H1 (cell line): ENCODE measurements around the gene TSC2. TPM values are rescaled to one million over a fixed set of nuclear protein-coding genes. Genes with fewer than 3 reads are reported as not detected.

Experiments
- CTCF ChIA-PET: fragments of 300-600 bp; sonication (Branson Sonifier 250); formaldehyde crosslinking; loops from one replicate; lab custom pipeline; 2021; ENCODE audit not compliant: partially characterized antibody; lab: Charles Lee
- POLR2A ChIA-PET: fragments of 300-600 bp; sonication (Branson Sonifier 250); formaldehyde crosslinking; loops from one replicate; lab custom pipeline; 2021; ENCODE audit warnings: inconsistent platforms; ENCODE audit not compliant: partially characterized antibody; lab: Charles Lee
- DNase-seq, 2 experiments: peaks; one replicate each; pipeline versions ENCODE4 v3.0.0 to v3.0.0-alpha.2; 2010 to 2022; ENCODE audit warnings: low spot score in 2 of 2, low read depth in 1 of 2, mixed read lengths in 1 of 2
- FAIRE-seq: peaks from 2 replicates; lab custom pipeline; 2011; peaks lifted over from hg19 to GRCh38; lab: Jason Lieb, UNC
- H2AFZ ChIP-seq: 2 replicates; pipeline ENCODE4 v1.8.1; 2012; ENCODE audit warnings: low read length, inconsistent platforms
- H2AK5ac ChIP-seq: 2 replicates; pipeline ENCODE4 v1.6.1; 2013; ENCODE audit warnings: low read depth, low read length
- H2BK120ac ChIP-seq: replicated peaks from 2 replicates; pipeline ENCODE3; 2013; ENCODE audit warnings: low read depth, low read length, inconsistent platforms
- H2BK12ac ChIP-seq: 2 replicates; pipeline ENCODE4 v1.6.1; 2013; ENCODE audit warnings: low read depth, low read length
- H2BK15ac ChIP-seq: 2 replicates; pipeline ENCODE4 v1.6.1; 2013; ENCODE audit warnings: low read length
- H2BK20ac ChIP-seq: 2 replicates; pipeline ENCODE4 v1.6.1; 2013; ENCODE audit warnings: low read length
- H2BK5ac ChIP-seq: 2 replicates; pipeline ENCODE4 v1.6.1; 2013; ENCODE audit warnings: low read depth, low read length
- H3K14ac ChIP-seq: 2 replicates; pipeline ENCODE4 v1.6.1; 2013; ENCODE audit warnings: inconsistent platforms; ENCODE audit not compliant: insufficient read length
- H3K18ac ChIP-seq: 2 replicates; pipeline ENCODE4 v1.6.1; 2013; ENCODE audit warnings: low read length; ENCODE audit errors: extremely low read depth
- H3K23ac ChIP-seq: 2 replicates; pipeline ENCODE4 v1.6.1; 2013; ENCODE audit warnings: inconsistent platforms; ENCODE audit not compliant: insufficient read length
- H3K23me2 ChIP-seq: 2 replicates; pipeline ENCODE4 v1.6.1; 2013; ENCODE audit warnings: low read depth, low read length
- H3K27ac ChIP-seq: 2 replicates; pipeline ENCODE4 v1.6.1; 2011; ENCODE audit warnings: low read depth, low read length, inconsistent platforms
- H3K27me3 ChIP-seq, 4 experiments: replicated peaks in 1 of 4; 1 replicate in 1 of 4; 2 replicates in 3 of 4; pipeline versions ENCODE4 v1.6.1 to v1.8.1; 2011 to 2013; ENCODE audit warnings: low read length in 3 of 4, mild to moderate bottlenecking in 3 of 4, inconsistent platforms in 2 of 4, mixed read lengths in 2 of 4, moderate library complexity in 1 of 4; ENCODE audit not compliant: control insufficient read depth in 3 of 4, insufficient read depth in 3 of 4; ENCODE audit errors: extremely low read depth in 1 of 4
- H3K36me3 ChIP-seq, 4 experiments: 2 replicates each; pipeline versions ENCODE4 v1.6.1 to v1.8.1; 2011 to 2013; ENCODE audit warnings: mild to moderate bottlenecking in 4 of 4, low read length in 3 of 4, moderate library complexity in 2 of 4, control low read depth in 1 of 4, inconsistent platforms in 1 of 4; ENCODE audit not compliant: insufficient read depth in 4 of 4, control insufficient read depth in 2 of 4
- H3K4ac ChIP-seq: replicated peaks from 2 replicates; pipeline ENCODE3; 2013; ENCODE audit warnings: low read length, low read depth, mixed read lengths, inconsistent platforms; ENCODE audit not compliant: insufficient read length
- H3K4me1 ChIP-seq, 4 experiments: replicated peaks in 1 of 4; 1 replicate in 1 of 4; 2 replicates in 3 of 4; pipeline versions ENCODE4 v1.6.1 to v1.8.1; 2011 to 2013; ENCODE audit warnings: low read length in 3 of 4, inconsistent platforms in 2 of 4, mixed read lengths in 1 of 4; ENCODE audit not compliant: insufficient read depth in 4 of 4, control insufficient read depth in 3 of 4
- H3K4me2 ChIP-seq, 2 experiments: 2 replicates each; pipeline versions ENCODE4 v1.6.1 to v1.8.1; 2011 to 2013; ENCODE audit warnings: low read depth in 2 of 2, low read length in 2 of 2, control low read depth in 1 of 2, inconsistent platforms in 1 of 2, mild to moderate bottlenecking in 1 of 2; ENCODE audit not compliant: insufficient read depth in 1 of 2
- H3K4me3 ChIP-seq, 4 experiments: fragments of 200-600, 300-600 bp in 1 of 4; sonication (generic), shearing (Covaris generic), sonication (Bioruptor Twin) in 1 of 4; 2 replicates each; pipeline versions ENCODE4 v1.5.1 to v1.8.1; 2011 to 2016; ENCODE audit warnings: low read length in 4 of 4, low read depth in 3 of 4, control low read depth in 2 of 4, inconsistent platforms in 2 of 4, mild to moderate bottlenecking in 2 of 4, mixed read lengths in 1 of 4, moderate library complexity in 1 of 4; ENCODE audit not compliant: insufficient read depth in 2 of 4; ENCODE audit errors: extremely low read depth in 1 of 4
- H3K56ac ChIP-seq: replicated peaks from 2 replicates; pipeline ENCODE3; 2013; ENCODE audit warnings: low read depth, mild to moderate bottlenecking, mixed read lengths, low read length, inconsistent platforms; ENCODE audit not compliant: insufficient read length
- H3K79me1 ChIP-seq: 2 replicates; pipeline ENCODE4 v1.6.1; 2013; ENCODE audit warnings: low read depth, low read length, control low read depth
- H3K79me2 ChIP-seq, 2 experiments: 2 replicates each; pipeline versions ENCODE4 v1.6.1 to v1.8.1; 2012 to 2013; ENCODE audit warnings: low read length in 2 of 2, mild to moderate bottlenecking in 2 of 2, inconsistent platforms in 1 of 2; ENCODE audit not compliant: insufficient read depth in 2 of 2, control insufficient read depth in 1 of 2
- H3K9ac ChIP-seq, 4 experiments: replicated peaks in 1 of 4; 1 replicate in 1 of 4; 2 replicates in 3 of 4; pipeline versions ENCODE4 v1.6.1 to v1.8.1; 2011 to 2013; ENCODE audit warnings: low read depth in 3 of 4, low read length in 3 of 4, control low read depth in 2 of 4, mild to moderate bottlenecking in 2 of 4, moderate library complexity in 2 of 4, inconsistent platforms in 1 of 4; ENCODE audit errors: extremely low read depth in 1 of 4
- H3K9me3 ChIP-seq, 2 experiments: 2 replicates each; pipeline versions ENCODE4 v1.6.1 to v1.8.1; 2012 to 2013; ENCODE audit warnings: mild to moderate bottlenecking in 2 of 2, moderate library complexity in 2 of 2, control low read depth in 1 of 2, inconsistent platforms in 1 of 2, low read depth in 1 of 2, low read length in 1 of 2, mixed read lengths in 1 of 2; ENCODE audit not compliant: insufficient read depth in 2 of 2
- H4K20me1 ChIP-seq, 2 experiments: replicated peaks in 1 of 2; 2 replicates each; pipeline versions ENCODE3 to v1.8.1; 2011 to 2013; ENCODE audit warnings: inconsistent platforms in 2 of 2, low read length in 2 of 2, mild to moderate bottlenecking in 1 of 2; ENCODE audit not compliant: insufficient read depth in 2 of 2, control insufficient read depth in 1 of 2
- H4K5ac ChIP-seq: 2 replicates; pipeline ENCODE4 v1.6.1; 2013; ENCODE audit warnings: low read length, low read depth, mixed read lengths, inconsistent platforms; ENCODE audit not compliant: insufficient read length
- H4K8ac ChIP-seq: 2 replicates; pipeline ENCODE4 v1.8.0; 2013; ENCODE audit warnings: mild to moderate bottlenecking, moderate library complexity, low read length, inconsistent platforms; ENCODE audit not compliant: insufficient read depth; ENCODE audit errors: extremely low read depth
- H4K91ac ChIP-seq: replicated peaks from 2 replicates; pipeline ENCODE3; 2013; ENCODE audit warnings: low read length, mixed read lengths, inconsistent platforms; ENCODE audit not compliant: insufficient read length
- CBX8 ChIP-seq: fragments of 300-800, 300-1000 bp; sonication (generic); IDR thresholded peaks from 2 replicates; pipeline ENCODE4 v1.7.1; 2016; ENCODE audit warnings: low read depth, low read length, borderline replicate concordance
- CEBPB ChIP-seq: IDR thresholded peaks from 2 replicates; pipeline ENCODE4 v1.6.1; 2012; ENCODE audit warnings: low read depth, low read length
- CHD1 ChIP-seq: IDR thresholded peaks from 2 replicates; pipeline ENCODE4 v1.6.1; 2012; ENCODE audit warnings: low read depth, low read length, improper control_type of control experiment
- CHD2 ChIP-seq: IDR thresholded peaks from 2 replicates; pipeline ENCODE4 v1.6.1; 2012; ENCODE audit warnings: low read length, improper control_type of control experiment
- CTCF ChIP-seq, 3 experiments: IDR thresholded peaks; 1 replicate in 2 of 3; 2 replicates in 1 of 3; pipeline versions ENCODE4 v1.5.1 to v1.6.1; 2011; ENCODE audit warnings: low read length in 3 of 3, mild to moderate bottlenecking in 3 of 3, inconsistent platforms in 2 of 3, low read depth in 1 of 3, moderate library complexity in 1 of 3; ENCODE audit not compliant: insufficient read depth in 1 of 3; ENCODE audit errors: control extremely low read depth in 1 of 3
- MAX ChIP-seq: IDR thresholded peaks from 2 replicates; pipeline ENCODE4 v1.6.1; 2012; ENCODE audit warnings: inconsistent platforms
- POU5F1 ChIP-seq: IDR thresholded peaks from 2 replicates; pipeline ENCODE4 v1.6.1; 2011; ENCODE audit warnings: low read depth, mild to moderate bottlenecking, low read length, moderate library complexity
- SIN3A ChIP-seq, 2 experiments: IDR thresholded peaks in 1 of 2; conservative IDR thresholded peaks in 1 of 2; 2 replicates each; pipeline ENCODE4 v1.6.1; 2011 to 2012; ENCODE audit warnings: low read length in 2 of 2, improper control_type of control experiment in 1 of 2, low read depth in 1 of 2, mild to moderate bottlenecking in 1 of 2
- TAF7 ChIP-seq: optimal IDR thresholded peaks from 2 replicates; pipeline ENCODE3; 2011; ENCODE audit warnings: low read depth, mild to moderate bottlenecking, inconsistent platforms, low read length, moderate library complexity, borderline replicate concordance
- ZNF274 ChIP-seq: IDR thresholded peaks from 2 replicates; pipeline ENCODE4 v1.7.0; 2012; ENCODE audit warnings: low read length, borderline replicate concordance; ENCODE audit errors: extremely low read depth
- WGBS, 2 experiments: shearing (Covaris generic) in 1 of 2; methylation state at CpG; one replicate each; pipeline versions ENCODE4 v1.1.6 to v1.1.7; 2013 to 2015; ENCODE audit warnings: low lambda C conversion rate in 2 of 2, mixed read lengths in 2 of 2, inconsistent platforms in 1 of 2, low coverage in 1 of 2, missing lambda C conversion rate in 1 of 2; ENCODE audit not compliant: insufficient replicate concordance in 2 of 2, insufficient coverage in 1 of 2, insufficient read length in 1 of 2; ENCODE audit errors: extremely low coverage in 1 of 2, missing lambda C conversion rate in 1 of 2; 5-methylcytosine and 5-hydroxymethylcytosine counted together
- polyA plus RNA-seq, 7 experiments: library from polyadenylated mRNA; depleted of rRNA in 3 of 7; stranded (reverse) in 5 of 7; unstranded in 2 of 7; fragments of >200 nt in 5 of 7; fragments of 200-250 nt in 2 of 7; gene quantifications; 1 replicate in 5 of 7; 2 replicates in 1 of 7; 4 replicates in 1 of 7; pipeline versions ENCODE4 v1.2.1 to v1.2.3, GENCODE V29; 2011 to 2013; ENCODE audit warnings: missing spikeins in 2 of 7, mixed read lengths in 2 of 7
- total RNA-seq: library from RNA; stranded (reverse); fragmentation: NEBNext Ultra II Directional; extraction: Animal tissue kit (Norgen Biotek cat#: 25700); gene quantifications from 2 replicates; pipeline ENCODE4 v1.2.1, GENCODE V29; 2021

The TSC2 gene
- total and polyA plus RNA-seq, 2 of the 8 experiments (the other 6 are each of a cell fraction or from before 2014, with no cell fraction given): 65.9 to 96.6 TPM

DNA sequence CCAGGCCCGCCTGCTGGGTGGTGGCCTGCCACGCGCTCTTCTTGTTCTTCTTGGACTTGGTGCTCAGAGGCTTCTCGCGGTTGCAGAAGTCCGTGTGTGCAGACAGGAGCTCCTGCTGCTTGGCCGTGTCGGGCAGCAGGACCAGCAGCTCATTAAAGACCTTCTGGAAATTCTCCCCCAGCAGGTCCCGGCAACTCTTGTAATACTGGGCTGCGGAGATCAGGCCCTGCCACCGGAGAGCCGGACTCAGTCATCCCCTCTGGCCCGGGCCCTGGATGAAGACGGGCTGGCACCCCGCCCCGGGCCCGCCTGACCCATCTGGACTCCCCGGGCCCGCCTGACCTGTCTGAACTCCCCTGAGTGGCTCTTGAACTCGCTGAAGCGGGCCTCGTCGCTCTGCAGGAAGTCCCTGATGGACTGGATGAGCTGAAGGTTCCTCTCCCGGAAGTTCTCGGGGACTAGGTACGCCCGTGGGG is 49.4 kb upstream of the TSC2 start:
- Histone ChIP-seq H3K23ac (no peak overlapping the region), H3K4ac (no peak overlapping the region), H3K27me3 (peaks cover 0 to under 1% (median 0%) of the 10 kb centered on the region in 4 experiments; a peak in 1 of 7 replicates), H3K79me1 (no peaks in the 10 kb centered on the region), H2BK120ac (no peak overlapping the region), H3K14ac (no peak overlapping the region), H3K56ac (no peak overlapping the region), H3K4me1 (peaks cover 0 to 2% (median under 1%) of the 10 kb centered on the region in 4 experiments; a peak in 3 of 7 replicates), H3K27ac (no peak overlapping the region), H3K18ac (no peak overlapping the region), H4K5ac (no peak overlapping the region), H2BK5ac (no peak overlapping the region), H3K79me2 (peaks cover 0 to 5% of the 10 kb centered on the region in 2 experiments; a peak in 1 of 4 replicates), H2BK15ac (no peak overlapping the region), H4K20me1 (peaks cover 14 to 29% of the 10 kb centered on the region in 2 experiments), H4K8ac (no peak overlapping the region), H2BK12ac (no peak overlapping the region), H3K9ac (no peak overlapping the region), H3K9me3 (no peaks in the 10 kb centered on the region), H3K23me2 (no peaks in the 10 kb centered on the region), H3K4me3 (no peak overlapping the region), H4K91ac (no peak overlapping the region), H3K36me3 (peaks cover 24 to 52% (median 42%) of the 10 kb centered on the region in 4 experiments), H2AFZ (no peak overlapping the region), H3K4me2 (no peak overlapping the region), H2AK5ac (no peak overlapping the region), H2BK20ac (no peak overlapping the region)
- WGBS, 2 experiments: 92% methylated on average over 24 of the region's 27 CpGs; no CpG with 5 or more reads in 1 of the 2 experiments
- ChIA-PET CTCF (interaction anchor here (0.5 to 2.8 kb wide), 4 partner anchors 15 to 294 kb away, joined by 3 to 8 read pairs (median 4); no protein-coding TSS in a partner anchor), POLR2A (interaction anchor here (2.6 to 28.2 kb wide), 3 partner anchors 20 to 157 kb away, joined by 7 to 736 read pairs (median 9); partner anchors contain the start of genes NDUFB10, RNF151, RPS2 and TBL3)
- DNase-seq (no peak), FAIRE-seq (no peak)
- TF ChIP-seq CHD1 (no peak), SIN3A (conservative IDR thresholded peaks at IDR 0.05 in 1 of 2, IDR thresholded peaks at IDR 0.05 in 1 of 2; ENCODE audit: low read depth in 1 of 2, low read length in 2 of 2) (no peak), POU5F1 (no peak), CBX8 (no peak), ZNF274 (no peak), TAF7 (no peak), CEBPB (no peak), CTCF (IDR thresholded peaks at IDR 0.05; ENCODE audit: control extremely low read depth in 1 of 3, insufficient read depth in 1 of 3, low read depth in 1 of 3, low read length in 3 of 3) (no peak), MAX (no peak), CHD2 (no peak)
